AG20443 (cell line): ENCODE measurements around the gene XRCC4.
A peak's percentile ranks its signal among the peaks of the same experiment; 100 is the strongest.

ENCODE experiments used
- DNase-seq: peaks from one replicate; pipeline ENCODE4 v3.0.0; 2012; ENCODE audit warnings: low spot score, mixed read lengths

XRCC4 gene

GRCh38 chr5:83277154-83277553 lies 199.8 kb downstream of the XRCC4 start:
- DNase-seq: peak; percentile 9

- no peak for DNase-seq
These were observed 200.6 kb downstream of the XRCC4 start for GRCh38 chr5:83277953-83278352.

GRCh38 chr5:83281176-83281575 lies 203.8 kb downstream of the XRCC4 start:
- DNase-seq: no peak

GRCh38 chr5:83281658-83282057 lies 204.3 kb downstream of the XRCC4 start:
- DNase-seq: peak; percentile 63

- no peak for DNase-seq
These were observed 206.4 kb downstream of the XRCC4 start for GRCh38 chr5:83283761-83284160.

GRCh38 chr5:83285661-83286398 lies 208.5 kb downstream of the XRCC4 start:
- DNase-seq: peak; percentile 25

- DNase-seq: no peak
These were observed 216.9 kb downstream of the XRCC4 start for GRCh38 chr5:83294246-83294645.

GRCh38 chr5:83299353-83299752 lies 222.0 kb downstream of the XRCC4 start:
- DNase-seq: no peak

GRCh38 chr5:83306572-83307241 lies 229.4 kb downstream of the XRCC4 start:
- peak; percentile 88 for DNase-seq

GRCh38 chr5:83312663-83313062 lies 235.3 kb downstream of the XRCC4 start:
- DNase-seq: no peak

- DNase-seq: peak; percentile 50
These were observed 236.1 kb downstream of the XRCC4 start for GRCh38 chr5:83313436-83313835.

- no peak for DNase-seq
These were observed 244.2 kb downstream of the XRCC4 start for GRCh38 chr5:83321483-83322055.

GRCh38 chr5:83322273-83322924 lies 245.1 kb downstream of the XRCC4 start:
- DNase-seq: no peak

GRCh38 chr5:83323557-83324180 lies 246.3 kb downstream of the XRCC4 start:
- DNase-seq: no peak

- DNase-seq: peak; percentile 22
These were observed 254.5 kb downstream of the XRCC4 start for GRCh38 chr5:83331842-83332241.

GRCh38 chr5:83337453-83338035 lies 260.2 kb downstream of the XRCC4 start:
- DNase-seq: no peak

- DNase-seq: peak; percentile 9
These were observed 263.2 kb downstream of the XRCC4 start for GRCh38 chr5:83340511-83340918.

- DNase-seq: no peak
These were observed 264.5 kb downstream of the XRCC4 start for GRCh38 chr5:83341815-83342334.

GRCh38 chr5:83342465-83342864 lies 265.1 kb downstream of the XRCC4 start:
- DNase-seq: peak; percentile 16

GRCh38 chr5:83343299-83343698 lies 266.0 kb downstream of the XRCC4 start:
- no peak for DNase-seq

- no peak for DNase-seq
These were observed 268.1 kb downstream of the XRCC4 start for GRCh38 chr5:83345423-83345822.
